Naive thymus-derived CD4-positive, alpha-beta T cell (primary cell): ENCODE data around the gene INTS4. TPM values are rescaled to one million over a fixed set of nuclear protein-coding genes. Genes with fewer than 3 reads are reported as not detected.
A peak's percentile ranks its signal among the peaks of the same experiment; 100 is the strongest.
"Not testable (repeated sequence)": the region's sequence is repeated elsewhere in the genome, so short reads cannot be mapped to it uniquely, and the experiment has no call there.

Experiments
- ATAC-seq: fragments of 150-1000 bp; cut with Tn5 transposase; 2 replicates; pipeline ENCODE4 v1.10.0; 2021; ENCODE audit warnings: mild to moderate bottlenecking, moderate library complexity
- CTCF ChIA-PET: fragments of 350-600 bp; sonication (Branson Sonifier 250); formaldehyde crosslinking; loops from one replicate; lab custom pipeline; 2021; ENCODE audit warnings: antibody characterized with exemption; lab: Charles Lee
- POLR2A ChIA-PET: fragments of 350-600 bp; sonication (Branson Sonifier 250); formaldehyde crosslinking; loops from one replicate; lab custom pipeline; 2021; ENCODE audit warnings: antibody characterized with exemption, inconsistent platforms; lab: Charles Lee
- DNase-seq, 9 donors: peaks; one replicate each; pipeline versions ENCODE4 v3.0.0 to v3.0.0-alpha.2; 2020 to 2022; ENCODE audit warnings: mixed read lengths in 1 of 9
- H3K27ac ChIP-seq: one replicate; pipeline ENCODE4 v1.7.0; 2013; ENCODE audit warnings: mild to moderate bottlenecking, low read depth, low read length, moderate library complexity
- H3K27me3 ChIP-seq, 2 donors: one replicate each; pipeline ENCODE4 v1.7.0; 2013; ENCODE audit warnings: low read length in 2 of 2, mild to moderate bottlenecking in 2 of 2, moderate library complexity in 2 of 2; ENCODE audit not compliant: control insufficient read depth in 2 of 2, insufficient read depth in 2 of 2
- H3K36me3 ChIP-seq, 3 experiments: 1 replicate in 2 of 3; 2 replicates in 1 of 3; pipeline ENCODE4 v1.7.0; 2013; ENCODE audit warnings: low read length in 3 of 3, mild to moderate bottlenecking in 3 of 3, moderate library complexity in 1 of 3; ENCODE audit not compliant: insufficient read depth in 3 of 3, control insufficient read depth in 2 of 3
- H3K4me1 ChIP-seq, 2 donors: one replicate each; pipeline ENCODE4 v1.7.0; 2013; ENCODE audit warnings: low read length in 2 of 2, mild to moderate bottlenecking in 2 of 2, moderate library complexity in 1 of 2; ENCODE audit not compliant: control insufficient read depth in 2 of 2, insufficient read depth in 2 of 2
- H3K4me3 ChIP-seq: 2 replicates; pipeline ENCODE4 v1.7.0; 2013; ENCODE audit warnings: mild to moderate bottlenecking, low read length
- H3K9me3 ChIP-seq, 3 experiments: 1 replicate in 2 of 3; 2 replicates in 1 of 3; pipeline ENCODE4 v1.7.0; 2013; ENCODE audit warnings: low read length in 3 of 3; ENCODE audit not compliant: control insufficient read depth in 2 of 3
- H3K27ac Mint-ChIP-seq, 9 donors: one replicate each; pipeline ENCODE4 v1.8.0; 2020 to 2022; ENCODE audit warnings: mixed read lengths in 9 of 9, mild to moderate bottlenecking in 8 of 9, moderate library complexity in 5 of 9, inconsistent platforms in 2 of 9
- H3K27me3 Mint-ChIP-seq, 5 donors: one replicate each; pipeline ENCODE4 v1.8.0; 2021 to 2022; ENCODE audit warnings: mixed read lengths in 5 of 5, mild to moderate bottlenecking in 1 of 5
- H3K36me3 Mint-ChIP-seq, 5 donors: one replicate each; pipeline ENCODE4 v1.8.0; 2020 to 2022; ENCODE audit warnings: mixed read lengths in 5 of 5, mild to moderate bottlenecking in 3 of 5, inconsistent platforms in 1 of 5
- H3K4me1 Mint-ChIP-seq, 7 donors: one replicate each; pipeline ENCODE4 v1.8.0; 2020 to 2022; ENCODE audit warnings: mixed read lengths in 7 of 7, mild to moderate bottlenecking in 3 of 7, inconsistent platforms in 1 of 7
- H3K4me3 Mint-ChIP-seq, 10 donors: one replicate each; pipeline ENCODE4 v1.8.0; 2020 to 2022; ENCODE audit warnings: mild to moderate bottlenecking in 10 of 10, mixed read lengths in 10 of 10, moderate library complexity in 6 of 10, inconsistent platforms in 2 of 10
- H3K9me3 Mint-ChIP-seq, 11 donors: one replicate each; pipeline ENCODE4 v1.8.0; 2020 to 2022; ENCODE audit warnings: mixed read lengths in 11 of 11, mild to moderate bottlenecking in 4 of 11, inconsistent platforms in 1 of 11, moderate library complexity in 1 of 11
- intact Hi-C, 2 donors: fragments of 100-400 bp; cut with micrococcal nuclease; formaldehyde crosslinking; loops; one replicate each; pipeline ENCODE4 v1.15.1; 2023
- polyA plus RNA-seq, 2 donors: library from polyadenylated mRNA; unstranded; fragments of 300-500 nt; fragmentation: Illumina TruSeq; gene quantifications; one replicate each; pipeline ENCODE4 v1.2.3, GENCODE V29; 2021
- total RNA-seq, 6 experiments: library from RNA in 5 of 6; stranded (reverse) in 5 of 6; gene quantifications; 1 replicate in 5 of 6; 2 replicates in 1 of 6; pipeline ENCODE4 v1.2.3 and lab custom pipeline; 2021 to 2026

INTS4 gene
- total and polyA plus RNA-seq, 7 experiments from 2014 or later = 40.9 to 87.0 (median 61.6) TPM

- no peaks in the 10 kb centered on the region for H3K9me3 ChIP-seq
- Mint-ChIP-seq H3K4me3 (no peak overlapping the region), H3K4me1 (no peaks in the 10 kb centered on the region), H3K27ac (peak overlapping the region in 1 of 9 donors; percentile 26), H3K9me3 (no peaks in the 10 kb centered on the region), H3K36me3 (peaks cover 10 to 46% (median 25%) of the 10 kb centered on the region in 5 donors), H3K27me3 (no peaks in the 10 kb centered on the region)
- ATAC-seq (no peak), DNase-seq (no peak)
- no peaks in the 10 kb centered on the region for H3K4me1 ChIP-seq
- H3K27me3 ChIP-seq = no peaks in the 10 kb centered on the region
- CTCF ChIA-PET = no interaction called here
- H3K36me3 ChIP-seq = peaks cover 0 to 20% (median 0%) of the 10 kb centered on the region in 3 experiments
- H3K4me3 ChIP-seq = no peak overlapping the region
- POLR2A ChIA-PET = interaction anchor here (0.6 kb wide), 1 partner anchor 279 kb away, joined by 5 read pairs; the partner anchor contains the start of gene KCTD21
- intact Hi-C loops = loop anchor here in 1 of 2 donors (5.0 kb wide), 1 partner anchor 132 kb away; no protein-coding TSS in a partner anchor
- no peak overlapping the region for H3K27ac ChIP-seq
Measured at GRCh38 chr11:77909277-77909676, 85.2 kb downstream of the INTS4 start.

- Histone ChIP-seq H3K4me1 (no peaks in the 10 kb centered on the region), H3K27me3 (no peaks in the 10 kb centered on the region), H3K36me3 (peaks cover 0 to 18% (median 0%) of the 10 kb centered on the region in 3 experiments), H3K9me3 (no peaks in the 10 kb centered on the region), H3K27ac (no peak overlapping the region), H3K4me3 (no peak overlapping the region)
- intact Hi-C loops = loop anchor here in 1 of 2 donors (5.0 kb wide), 1 partner anchor 132 kb away; no protein-coding TSS in a partner anchor
- ATAC-seq = no peak
- no peaks in the 10 kb centered on the region for H3K4me1 Mint-ChIP-seq
- H3K4me3 Mint-ChIP-seq = no peak overlapping the region
- H3K27me3 Mint-ChIP-seq = no peaks in the 10 kb centered on the region
- no peaks in the 10 kb centered on the region for H3K9me3 Mint-ChIP-seq
- H3K27ac Mint-ChIP-seq = no peak overlapping the region
- ChIA-PET CTCF (no interaction called here), POLR2A (no interaction called here)
- peaks cover 10 to 46% (median 24%) of the 10 kb centered on the region in 5 donors for H3K36me3 Mint-ChIP-seq
- no peak for DNase-seq
Measured at GRCh38 chr11:77908835-77909234, 85.6 kb downstream of the INTS4 start.

- H3K9me3 Mint-ChIP-seq, H3K9me3 ChIP-seq, H3K4me1 ChIP-seq, H3K4me3 ChIP-seq, H3K4me3 Mint-ChIP-seq, H3K27me3 ChIP-seq, H3K27ac ChIP-seq, ATAC-seq, POLR2A ChIA-PET, H3K27ac Mint-ChIP-seq, DNase-seq, intact Hi-C loops, H3K27me3 Mint-ChIP-seq, H3K4me1 Mint-ChIP-seq: not testable (repeated sequence)
- H3K36me3 ChIP-seq = peaks cover 0 to 16% (median 0%) of the 10 kb centered on the region in 3 experiments
- peaks cover 7 to 52% (median 30%) of the 10 kb centered on the region in 5 donors for H3K36me3 Mint-ChIP-seq
- CTCF ChIA-PET = interaction anchor here (1.1 kb wide), 1 partner anchor 8 kb away, joined by 3 read pairs; no protein-coding TSS in a partner anchor
Measured at GRCh38 chr11:77894949-77895348, 99.5 kb downstream of the INTS4 start.

DNA sequence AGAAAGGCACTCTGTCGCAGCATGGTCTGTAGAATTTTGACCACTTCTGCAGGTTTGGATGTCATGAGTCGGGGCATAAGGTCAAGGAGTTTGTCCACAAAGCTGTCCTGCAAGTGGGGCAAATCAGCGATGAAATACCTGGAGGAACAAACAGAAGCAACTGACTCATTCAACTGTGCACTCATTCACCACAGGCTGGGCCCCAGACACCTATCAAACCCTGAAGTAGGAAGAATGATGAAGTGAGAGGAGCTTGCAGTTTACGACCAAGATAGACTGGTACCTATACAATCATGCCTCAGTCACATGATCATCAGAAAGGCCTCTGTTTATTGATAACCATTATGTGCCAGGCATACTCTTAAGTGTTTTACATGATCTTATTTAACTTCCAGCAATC is 102.8 kb downstream of the INTS4 start:
- H3K36me3 ChIP-seq = peaks cover 0 to 21% (median 0%) of the 10 kb centered on the region in 3 experiments
- H3K4me3 ChIP-seq, CTCF ChIA-PET, ATAC-seq, H3K27ac ChIP-seq, H3K4me3 Mint-ChIP-seq, intact Hi-C loops, H3K27ac Mint-ChIP-seq, H3K27me3 ChIP-seq, H3K27me3 Mint-ChIP-seq, H3K4me1 Mint-ChIP-seq, H3K4me1 ChIP-seq, DNase-seq, H3K9me3 Mint-ChIP-seq, H3K9me3 ChIP-seq, POLR2A ChIA-PET: not testable (repeated sequence)
- peaks cover 7 to 68% (median 32%) of the 10 kb centered on the region in 5 donors for H3K36me3 Mint-ChIP-seq

DNA sequence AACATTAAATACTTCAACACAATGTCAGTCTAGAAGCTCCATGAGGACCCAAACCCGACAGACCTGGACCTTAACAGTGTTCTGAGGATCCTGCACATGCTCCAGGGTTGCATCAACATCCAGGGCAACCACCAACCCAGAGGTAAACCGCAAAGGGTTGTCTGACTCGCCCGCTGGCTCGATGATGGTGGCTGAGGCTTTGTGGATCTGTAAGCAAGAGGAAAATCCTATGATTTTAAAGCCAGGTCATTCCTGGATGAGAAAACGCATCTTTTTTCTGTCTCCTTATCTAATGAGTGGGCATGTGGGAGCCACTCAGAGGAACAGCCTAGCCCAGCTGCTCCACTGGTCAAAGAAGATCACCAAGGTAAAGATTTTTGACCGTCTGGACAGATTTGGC is 103.2 kb downstream of the INTS4 start:
- CTCF ChIA-PET, ATAC-seq, H3K27me3 Mint-ChIP-seq, POLR2A ChIA-PET, H3K4me3 Mint-ChIP-seq, H3K9me3 Mint-ChIP-seq, H3K27ac Mint-ChIP-seq, H3K4me1 ChIP-seq, H3K9me3 ChIP-seq, H3K27me3 ChIP-seq, DNase-seq, intact Hi-C loops, H3K4me3 ChIP-seq, H3K4me1 Mint-ChIP-seq, H3K27ac ChIP-seq: not testable (repeated sequence)
- H3K36me3 Mint-ChIP-seq = peaks cover 7 to 70% (median 31%) of the 10 kb centered on the region in 5 donors
- H3K36me3 ChIP-seq = peaks cover 0 to 25% (median 0%) of the 10 kb centered on the region in 3 experiments

GRCh38 chr11:77890619-77891056 is 103.8 kb downstream of the INTS4 start:
- H3K4me1 Mint-ChIP-seq, H3K9me3 ChIP-seq, CTCF ChIA-PET, H3K4me1 ChIP-seq, intact Hi-C loops, H3K9me3 Mint-ChIP-seq, DNase-seq, POLR2A ChIA-PET, H3K4me3 ChIP-seq, H3K27me3 ChIP-seq, H3K27me3 Mint-ChIP-seq, ATAC-seq, H3K27ac ChIP-seq, H3K4me3 Mint-ChIP-seq: not testable (repeated sequence)
- H3K27ac Mint-ChIP-seq = peak overlapping the region in 1 of 9 donors; percentile 41
- peaks cover 0 to 30% (median 0%) of the 10 kb centered on the region in 3 experiments for H3K36me3 ChIP-seq
- peaks cover 7 to 69% (median 26%) of the 10 kb centered on the region in 5 donors for H3K36me3 Mint-ChIP-seq

- H3K4me1 ChIP-seq, CTCF ChIA-PET, DNase-seq, H3K9me3 ChIP-seq, H3K27me3 Mint-ChIP-seq, H3K9me3 Mint-ChIP-seq, H3K4me3 ChIP-seq, POLR2A ChIA-PET, H3K27ac Mint-ChIP-seq, H3K27ac ChIP-seq, H3K4me1 Mint-ChIP-seq, H3K27me3 ChIP-seq, H3K4me3 Mint-ChIP-seq, ATAC-seq, intact Hi-C loops: not testable (repeated sequence)
- peaks cover 0 to 30% (median 0%) of the 10 kb centered on the region in 3 experiments for H3K36me3 ChIP-seq
- peaks cover 7 to 68% (median 26%) of the 10 kb centered on the region in 5 donors for H3K36me3 Mint-ChIP-seq
Measured at GRCh38 chr11:77890100-77890614, 104.3 kb downstream of the INTS4 start.
